ENCODE measurements around the gene GTF3C2. TPM values are rescaled to one million over a fixed set of nuclear protein-coding genes. Genes with fewer than 3 reads are reported as not detected.

Gene GTF3C2
- total and polyA plus RNA-seq, 9 of the 15 experiments (the other 6 are each of a cell fraction or from before 2014, with no cell fraction given): 35.5 to 96.8 (median 53.0) TPM

- TF ChIP-seq ZNF431 (CRISPR knock-in tag; IDR thresholded peaks at IDR 0.05): no peak
- TF ChIP-seq PHF20 (IDR thresholded peaks at IDR 0.05; ENCODE audit: partially characterized antibody): peak; percentile 47
- no peak for TF ChIP-seq ZNF24 (IDR thresholded peaks at IDR 0.05)
- no peak for TF ChIP-seq ZBTB8A (IDR thresholded peaks at IDR 0.05; ENCODE audit: partially characterized antibody)
- TF ChIP-seq GATA2 (CRISPR knock-in tag; IDR thresholded peaks at IDR 0.05): no peak
- no peak for TF ChIP-seq ZNF140 (CRISPR knock-in tag; IDR thresholded peaks at IDR 0.05)
- TF ChIP-seq GTF2E2 (tag; IDR thresholded peaks at IDR 0.05): no peak; the same call in 1 of the 2 replicates
- TF ChIP-seq RBM39 (optimal IDR thresholded peaks at IDR 0.05; ENCODE audit: low read depth, low read length): no peak
- peak; percentile 16 for TF ChIP-seq PRDM10 (IDR thresholded peaks at IDR 0.05; ENCODE audit: partially characterized antibody)
- TF ChIP-seq NFRKB (IDR thresholded peaks at IDR 0.05; ENCODE audit: low read depth): peak; percentile 46; the same call in 1 of the 2 replicates
- TF ChIP-seq ATF6 (CRISPR knock-in tag; IDR thresholded peaks at IDR 0.05): peak; percentile 67
- TF ChIP-seq HMG20B (CRISPR knock-in tag; IDR thresholded peaks at IDR 0.05): no peak
- TF ChIP-seq ZBTB1 (CRISPR knock-in tag; IDR thresholded peaks at IDR 0.05; ENCODE audit: borderline replicate concordance, low read depth): 0 out of 2 replicates have a peak, but pooled peaks have one; percentile 56
- TF ChIP-seq NUFIP1 (IDR thresholded peaks at IDR 0.05; ENCODE audit: partially characterized antibody): no peak
- peak; percentile 89 for TF ChIP-seq RBFOX2 (IDR thresholded peaks at IDR 0.05; ENCODE audit: low read depth, low read length)
- TF ChIP-seq PTRF (tag; IDR thresholded peaks at IDR 0.05): no peak
- TF ChIP-seq PCBP2 (IDR thresholded peaks at IDR 0.05; ENCODE audit: low read depth, low read length, poor library complexity, severe bottlenecking): no peak
- TF ChIP-seq KDM2B (CRISPR knock-in tag; IDR thresholded peaks at IDR 0.05): no peak
- no peak for TF ChIP-seq ZNF696 (CRISPR knock-in tag; conservative IDR thresholded peaks at IDR 0.05)
- TF ChIP-seq RBM17 (IDR thresholded peaks at IDR 0.05; ENCODE audit: borderline replicate concordance, low read depth, low read length): no peak
Observed at GRCh38 chr2:27370816-27371620, 14.5 kb upstream of the GTF3C2 start (continued).
